ENCODE data around the gene TOP1. TPM values are rescaled to one million over a fixed set of nuclear protein-coding genes. Genes with fewer than 3 reads are reported as not detected.

TOP1 gene
- total and polyA plus RNA-seq, 9 of the 15 experiments (the other 6 are each of a cell fraction or from before 2014, with no cell fraction given) = 26.4 to 127 (median 39.6) TPM

DNA sequence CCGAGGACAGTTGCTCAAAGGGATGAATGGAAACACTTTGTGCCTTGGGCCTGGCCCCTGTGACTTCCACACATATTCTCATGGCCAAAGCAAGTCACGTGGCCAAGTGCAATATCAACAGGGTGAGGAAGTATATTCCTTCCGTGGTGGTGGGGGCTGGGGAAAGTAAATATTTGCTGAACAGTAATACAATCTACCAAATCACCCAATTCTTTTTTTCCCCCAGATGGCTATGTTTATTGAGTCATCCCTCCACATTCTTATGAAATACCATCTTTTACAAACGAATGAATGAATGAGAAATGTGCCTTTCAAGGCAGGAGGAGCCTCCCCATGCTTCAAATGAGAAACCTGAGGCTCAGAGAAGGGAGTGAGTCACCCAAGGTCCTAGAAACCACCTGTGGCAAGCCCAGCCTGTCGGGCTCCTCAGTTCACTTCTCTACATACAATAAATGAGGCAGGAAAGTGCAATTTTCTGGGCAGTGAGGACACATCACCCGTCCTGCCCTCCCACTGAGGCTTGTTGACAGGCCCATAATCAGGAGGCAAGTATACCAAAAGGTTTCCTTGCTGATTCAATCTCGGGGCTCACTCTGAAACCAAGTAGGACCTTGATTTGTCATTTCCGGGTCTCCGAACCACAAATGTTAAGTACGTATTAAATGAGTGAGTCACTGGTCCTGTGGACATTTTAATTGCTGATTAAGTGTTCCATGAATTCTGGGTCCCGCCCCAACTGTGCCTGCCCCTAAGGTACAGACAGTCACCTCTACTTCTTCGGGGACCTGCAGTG is 25.3 kb upstream of the TOP1 start:
- peak; percentile 62 for FAIRE-seq
- POLR2A ChIA-PET = interaction anchor here (0.6 to 1.3 kb wide), 2 partner anchors 12 to 206 kb away, joined by 3 to 4 read pairs; no protein-coding TSS in a partner anchor
- TF ChIP-seq E2F3 (CRISPR knock-in tag; IDR thresholded peaks at IDR 0.05) (no peak), ZNF174 (CRISPR knock-in tag; IDR thresholded peaks at IDR 0.05) (no peak), ZKSCAN1 (IDR thresholded peaks at IDR 0.05; ENCODE audit: low read depth, low read length) (no peak), MEIS2 (IDR thresholded peaks at IDR 0.05; ENCODE audit: partially characterized antibody) (peak; percentile 90), ZNF324 (CRISPR knock-in tag; IDR thresholded peaks at IDR 0.05) (no peak), PHF20 (IDR thresholded peaks at IDR 0.05; ENCODE audit: partially characterized antibody) (peak; percentile 28), MXI1 (IDR thresholded peaks at IDR 0.05; ENCODE audit: low read depth, low read length) (no peak), NCOA1 (IDR thresholded peaks at IDR 0.05; ENCODE audit: low read depth) (no peak), CBFB (CRISPR knock-in tag; IDR thresholded peaks at IDR 0.05) (no peak)
- TF ChIP-seq, protein P1, sequence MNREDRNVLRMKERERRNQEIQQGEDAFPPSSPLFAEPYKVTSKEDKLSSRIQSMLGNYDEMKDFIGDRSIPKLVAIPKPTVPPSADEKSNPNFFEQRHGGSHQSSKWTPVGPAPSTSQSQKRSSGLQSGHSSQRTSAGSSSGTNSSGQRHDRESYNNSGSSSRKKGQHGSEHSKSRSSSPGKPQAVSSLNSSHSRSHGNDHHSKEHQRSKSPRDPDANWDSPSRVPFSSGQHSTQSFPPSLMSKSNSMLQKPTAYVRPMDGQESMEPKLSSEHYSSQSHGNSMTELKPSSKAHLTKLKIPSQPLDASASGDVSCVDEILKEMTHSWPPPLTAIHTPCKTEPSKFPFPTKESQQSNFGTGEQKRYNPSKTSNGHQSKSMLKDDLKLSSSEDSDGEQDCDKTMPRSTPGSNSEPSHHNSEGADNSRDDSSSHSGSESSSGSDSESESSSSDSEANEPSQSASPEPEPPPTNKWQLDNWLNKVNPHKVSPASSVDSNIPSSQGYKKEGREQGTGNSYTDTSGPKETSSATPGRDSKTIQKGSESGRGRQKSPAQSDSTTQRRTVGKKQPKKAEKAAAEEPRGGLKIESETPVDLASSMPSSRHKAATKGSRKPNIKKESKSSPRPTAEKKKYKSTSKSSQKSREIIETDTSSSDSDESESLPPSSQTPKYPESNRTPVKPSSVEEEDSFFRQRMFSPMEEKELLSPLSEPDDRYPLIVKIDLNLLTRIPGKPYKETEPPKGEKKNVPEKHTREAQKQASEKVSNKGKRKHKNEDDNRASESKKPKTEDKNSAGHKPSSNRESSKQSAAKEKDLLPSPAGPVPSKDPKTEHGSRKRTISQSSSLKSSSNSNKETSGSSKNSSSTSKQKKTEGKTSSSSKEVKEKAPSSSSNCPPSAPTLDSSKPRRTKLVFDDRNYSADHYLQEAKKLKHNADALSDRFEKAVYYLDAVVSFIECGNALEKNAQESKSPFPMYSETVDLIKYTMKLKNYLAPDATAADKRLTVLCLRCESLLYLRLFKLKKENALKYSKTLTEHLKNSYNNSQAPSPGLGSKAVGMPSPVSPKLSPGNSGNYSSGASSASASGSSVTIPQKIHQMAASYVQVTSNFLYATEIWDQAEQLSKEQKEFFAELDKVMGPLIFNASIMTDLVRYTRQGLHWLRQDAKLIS (CRISPR knock-in tag; IDR thresholded peaks at IDR 0.05) = no peak
- TF ChIP-seq, protein P2, sequence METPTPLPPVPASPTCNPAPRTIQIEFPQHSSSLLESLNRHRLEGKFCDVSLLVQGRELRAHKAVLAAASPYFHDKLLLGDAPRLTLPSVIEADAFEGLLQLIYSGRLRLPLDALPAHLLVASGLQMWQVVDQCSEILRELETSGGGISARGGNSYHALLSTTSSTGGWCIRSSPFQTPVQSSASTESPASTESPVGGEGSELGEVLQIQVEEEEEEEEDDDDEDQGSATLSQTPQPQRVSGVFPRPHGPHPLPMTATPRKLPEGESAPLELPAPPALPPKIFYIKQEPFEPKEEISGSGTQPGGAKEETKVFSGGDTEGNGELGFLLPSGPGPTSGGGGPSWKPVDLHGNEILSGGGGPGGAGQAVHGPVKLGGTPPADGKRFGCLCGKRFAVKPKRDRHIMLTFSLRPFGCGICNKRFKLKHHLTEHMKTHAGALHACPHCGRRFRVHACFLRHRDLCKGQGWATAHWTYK (CRISPR knock-in tag; IDR thresholded peaks at IDR 0.05) = no peak
- TF ChIP-seq, protein P3, sequence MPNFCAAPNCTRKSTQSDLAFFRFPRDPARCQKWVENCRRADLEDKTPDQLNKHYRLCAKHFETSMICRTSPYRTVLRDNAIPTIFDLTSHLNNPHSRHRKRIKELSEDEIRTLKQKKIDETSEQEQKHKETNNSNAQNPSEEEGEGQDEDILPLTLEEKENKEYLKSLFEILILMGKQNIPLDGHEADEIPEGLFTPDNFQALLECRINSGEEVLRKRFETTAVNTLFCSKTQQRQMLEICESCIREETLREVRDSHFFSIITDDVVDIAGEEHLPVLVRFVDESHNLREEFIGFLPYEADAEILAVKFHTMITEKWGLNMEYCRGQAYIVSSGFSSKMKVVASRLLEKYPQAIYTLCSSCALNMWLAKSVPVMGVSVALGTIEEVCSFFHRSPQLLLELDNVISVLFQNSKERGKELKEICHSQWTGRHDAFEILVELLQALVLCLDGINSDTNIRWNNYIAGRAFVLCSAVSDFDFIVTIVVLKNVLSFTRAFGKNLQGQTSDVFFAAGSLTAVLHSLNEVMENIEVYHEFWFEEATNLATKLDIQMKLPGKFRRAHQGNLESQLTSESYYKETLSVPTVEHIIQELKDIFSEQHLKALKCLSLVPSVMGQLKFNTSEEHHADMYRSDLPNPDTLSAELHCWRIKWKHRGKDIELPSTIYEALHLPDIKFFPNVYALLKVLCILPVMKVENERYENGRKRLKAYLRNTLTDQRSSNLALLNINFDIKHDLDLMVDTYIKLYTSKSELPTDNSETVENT (CRISPR knock-in tag; IDR thresholded peaks at IDR 0.05) = no peak
- TF ChIP-seq, protein P4, sequence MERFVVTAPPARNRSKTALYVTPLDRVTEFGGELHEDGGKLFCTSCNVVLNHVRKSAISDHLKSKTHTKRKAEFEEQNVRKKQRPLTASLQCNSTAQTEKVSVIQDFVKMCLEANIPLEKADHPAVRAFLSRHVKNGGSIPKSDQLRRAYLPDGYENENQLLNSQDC (CRISPR knock-in tag; IDR thresholded peaks at IDR 0.05) = no peak

More for the DNA sequence above, 25.3 kb upstream of the TOP1 start:
- Histone ChIP-seq H3K36me3 (ENCODE audit: control insufficient read depth, insufficient read depth, low read length) (no peaks in the 10 kb centered on the region), H3K9ac (ENCODE audit: insufficient read depth in 1 of 2, low read depth in 2 of 2, low read length in 2 of 2) (peak overlapping the region; percentile 51 to 56; a peak in 3 of 4 replicates), H3K27me3 (ENCODE audit: control insufficient read depth in 2 of 2, insufficient read depth in 2 of 2, low read length in 2 of 2) (no peaks in the 10 kb centered on the region), H3K9me1 (ENCODE audit: control insufficient read depth, insufficient read depth, low read length) (no peaks in the 10 kb centered on the region), H2AFZ (ENCODE audit: low read depth, low read length) (peak overlapping the region; percentile 94), H3K79me2 (ENCODE audit: control insufficient read depth, insufficient read depth, low read length) (no peaks in the 10 kb centered on the region), H3K27ac (ENCODE audit: extremely low read depth, low read depth, low read length) (peak overlapping the region; percentile 88), H3K4me1 (replicated peaks in 1 of 2; ENCODE audit: control insufficient read depth in 2 of 2, insufficient read depth in 2 of 2, low read length in 2 of 2) (peaks cover 27 to 45% of the 10 kb centered on the region in 2 experiments), H3K4me2 (ENCODE audit: insufficient read depth, low read length) (peak overlapping the region; percentile 66), H3K4me3 (no peak overlapping the region; the same call in 1 of the 2 replicates), H3K9me3 (replicated peaks; ENCODE audit: control insufficient read depth, insufficient read depth, low read depth, low read length) (0 out of 2 replicates have a peak, but pooled peaks cover 2% of the 10 kb centered on the region), H4K20me1 (replicated peaks; ENCODE audit: control insufficient read depth, insufficient read depth, low read length) (no peaks in the 10 kb centered on the region)
- BruUV-seq (replicated peaks) = no TSS peak
- in situ Hi-C loops (cut with MboI) (no loop called here), intact Hi-C loops (cut with micrococcal nuclease) (no loop called here)
- WGBS (ENCODE audit: insufficient coverage, low coverage, missing lambda C conversion rate) = 7% methylated on average over 12 of the region's 12 CpGs
- ATAC-seq = peak; percentile 85
- CTCF ChIA-PET (ENCODE audit: low intra/inter-chr PET ratio) = no interaction called here
- peak; percentile 57 to 75 (median 61) for DNase-seq (ENCODE audit: extremely low read depth in 1 of 4, low spot score in 3 of 4)
